ENCODE results near the gene PELI2. TPM values are rescaled to one million over a fixed set of nuclear protein-coding genes. Genes with fewer than 3 reads are reported as not detected.

Gene PELI2
- total RNA-seq, 1 experiment from 2014 or later = 0.19 TPM

- Mint-ChIP-seq H3K4me1 (ENCODE audit: insufficient read depth, unreplicated experiment) (no peaks in the 10 kb centered on the region), H3K4me3 (ENCODE audit: unreplicated experiment) (no peak overlapping the region), H3K27ac (ENCODE audit: low read depth, unreplicated experiment) (no peak overlapping the region), H3K36me3 (ENCODE audit: insufficient read depth, unreplicated experiment) (no peaks in the 10 kb centered on the region), H3K9me3 (ENCODE audit: unreplicated experiment) (no peaks in the 10 kb centered on the region), H3K27me3 (ENCODE audit: insufficient read depth, unreplicated experiment) (no peaks in the 10 kb centered on the region)
- no TSS peak for BruUV-seq (replicated peaks)
- TF ChIP-seq CTCF (IDR thresholded peaks at IDR 0.05; ENCODE audit: unreplicated experiment) = no peak
- POLR2A ChIA-PET = no interaction called here
- intact Hi-C loops (cut with micrococcal nuclease) = no loop called here
- CTCF ChIA-PET = interaction anchor here (0.8 kb wide), 1 partner anchor 556 kb away, joined by 3 read pairs; no protein-coding TSS in a partner anchor
- DNase-seq (ENCODE audit: unreplicated experiment) = no peak
These were observed 170.9 kb downstream of the PELI2 start for GRCh38 chr14:56289155-56289554.

- BruUV-seq (replicated peaks) = no TSS peak
- intact Hi-C loops (cut with micrococcal nuclease) = no loop called here
- ChIA-PET CTCF (no interaction called here), POLR2A (no interaction called here)
- Mint-ChIP-seq H3K4me3 (ENCODE audit: unreplicated experiment) (no peak overlapping the region), H3K27me3 (ENCODE audit: insufficient read depth, unreplicated experiment) (no peaks in the 10 kb centered on the region), H3K36me3 (ENCODE audit: insufficient read depth, unreplicated experiment) (no peaks in the 10 kb centered on the region), H3K27ac (ENCODE audit: low read depth, unreplicated experiment) (no peak overlapping the region), H3K9me3 (ENCODE audit: unreplicated experiment) (no peaks in the 10 kb centered on the region), H3K4me1 (ENCODE audit: insufficient read depth, unreplicated experiment) (no peaks in the 10 kb centered on the region)
- no peak for DNase-seq (ENCODE audit: unreplicated experiment)
- no peak for TF ChIP-seq CTCF (IDR thresholded peaks at IDR 0.05; ENCODE audit: unreplicated experiment)
These were observed 172.0 kb downstream of the PELI2 start for GRCh38 chr14:56290195-56290594.

- Mint-ChIP-seq H3K9me3 (ENCODE audit: unreplicated experiment) (no peaks in the 10 kb centered on the region), H3K27me3 (ENCODE audit: insufficient read depth, unreplicated experiment) (no peaks in the 10 kb centered on the region), H3K4me1 (ENCODE audit: insufficient read depth, unreplicated experiment) (no peaks in the 10 kb centered on the region), H3K4me3 (ENCODE audit: unreplicated experiment) (no peak overlapping the region), H3K36me3 (ENCODE audit: insufficient read depth, unreplicated experiment) (no peaks in the 10 kb centered on the region), H3K27ac (ENCODE audit: low read depth, unreplicated experiment) (no peak overlapping the region)
- CTCF ChIA-PET = no interaction called here
- intact Hi-C loops (cut with micrococcal nuclease) = no loop called here
- POLR2A ChIA-PET = interaction anchor here (0.7 kb wide), 1 partner anchor 159 kb away, joined by 3 read pairs; no protein-coding TSS in a partner anchor
- no peak for TF ChIP-seq CTCF (IDR thresholded peaks at IDR 0.05; ENCODE audit: unreplicated experiment)
- no peak for DNase-seq (ENCODE audit: unreplicated experiment)
- no TSS peak for BruUV-seq (replicated peaks)
These were observed 174.8 kb downstream of the PELI2 start for GRCh38 chr14:56292970-56293369.

- Mint-ChIP-seq H3K4me3 (ENCODE audit: unreplicated experiment) (no peak overlapping the region), H3K36me3 (ENCODE audit: insufficient read depth, unreplicated experiment) (no peaks in the 10 kb centered on the region), H3K27me3 (ENCODE audit: insufficient read depth, unreplicated experiment) (no peaks in the 10 kb centered on the region), H3K27ac (ENCODE audit: low read depth, unreplicated experiment) (no peak overlapping the region), H3K4me1 (ENCODE audit: insufficient read depth, unreplicated experiment) (no peaks in the 10 kb centered on the region), H3K9me3 (ENCODE audit: unreplicated experiment) (no peaks in the 10 kb centered on the region)
- ChIA-PET CTCF (interaction anchor here (1.8 kb wide), 1 partner anchor 46 kb away, joined by 5 read pairs; no protein-coding TSS in a partner anchor), POLR2A (no interaction called here)
- DNase-seq (ENCODE audit: unreplicated experiment) = no peak
- TF ChIP-seq CTCF (IDR thresholded peaks at IDR 0.05; ENCODE audit: unreplicated experiment) = no peak
- no TSS peak for BruUV-seq (replicated peaks)
- intact Hi-C loops (cut with micrococcal nuclease) = no loop called here
These were observed 175.3 kb downstream of the PELI2 start for GRCh38 chr14:56293506-56293905.
